HG03575 (cell line): ENCODE measurements around the gene MVD.

Source experiments
- ATAC-seq: cut with Tn5 transposase; IDR thresholded peaks from one replicate; pipeline ENCODE4 v1.9.1; 2021; ENCODE audit not compliant: unreplicated experiment, insufficient number of reproducible peaks, low FRiP score; ENCODE audit errors: extremely low read depth

Gene MVD

DNA sequence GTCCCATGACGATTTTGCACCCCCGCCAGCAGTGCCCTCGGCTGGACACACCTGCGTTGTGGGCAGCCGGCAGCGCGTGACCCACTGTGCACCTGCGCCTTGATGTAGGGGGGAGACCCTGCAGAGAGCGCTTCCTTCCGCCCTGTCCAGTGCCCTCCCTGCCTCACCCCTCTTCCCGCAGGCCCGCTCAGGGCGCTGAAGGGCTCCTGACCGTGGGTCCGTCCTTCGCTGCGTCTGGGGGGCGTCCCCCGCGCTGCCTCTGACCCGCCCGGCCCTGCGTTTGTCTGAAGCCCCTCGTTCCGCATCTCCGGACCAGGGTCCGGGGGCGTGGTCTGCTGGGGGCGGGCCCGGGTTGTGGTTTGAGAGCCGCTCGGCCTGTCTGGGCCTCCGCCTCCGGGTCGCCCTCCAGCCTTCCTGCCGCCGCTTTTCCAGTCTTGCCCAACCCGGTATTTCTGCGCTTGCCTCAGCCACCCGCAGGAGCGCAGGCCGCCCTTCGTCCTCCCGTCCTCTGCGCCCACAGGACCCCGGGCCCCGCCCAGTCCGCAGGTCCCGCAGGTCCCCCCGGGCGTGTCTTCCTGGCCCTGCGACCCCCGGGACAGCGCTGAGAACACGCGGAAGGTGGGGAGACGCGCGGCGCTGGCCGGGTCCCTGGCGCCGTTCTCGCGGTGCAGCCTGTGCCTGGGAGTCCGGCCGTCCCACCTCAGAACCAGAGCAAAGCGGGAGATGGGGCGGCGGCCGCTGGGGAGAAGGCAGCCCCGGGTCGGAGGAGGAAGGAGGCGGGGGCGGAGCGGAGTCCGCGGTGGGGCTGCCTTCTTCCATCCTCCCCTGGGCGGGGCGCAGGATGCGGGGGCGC is 28.5 kb downstream of the MVD start:
- ATAC-seq = no peak

DNA sequence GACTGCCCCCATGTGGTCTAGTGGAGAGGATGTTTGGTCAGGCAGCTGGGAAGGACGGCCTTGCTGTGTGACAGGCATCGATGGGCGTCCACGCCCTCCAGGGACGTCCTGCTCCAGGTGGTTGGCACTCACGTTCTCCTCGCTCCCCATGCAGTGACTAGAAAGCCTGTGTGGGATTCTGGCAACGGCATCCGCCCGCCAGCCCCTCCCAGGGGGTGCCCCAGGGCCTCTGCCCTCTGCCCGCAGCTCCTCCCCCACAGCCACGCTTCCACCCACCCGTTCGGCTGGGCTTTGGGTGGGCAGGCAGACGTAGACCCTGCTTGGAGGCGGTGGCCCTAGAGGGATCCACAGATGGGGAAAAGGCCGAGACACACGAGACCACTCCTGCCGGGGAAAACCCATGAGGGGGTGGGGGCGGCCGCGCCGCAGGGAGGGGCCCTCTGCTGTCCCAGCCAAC is 29.2 kb downstream of the MVD start:
- ATAC-seq = no peak

DNA sequence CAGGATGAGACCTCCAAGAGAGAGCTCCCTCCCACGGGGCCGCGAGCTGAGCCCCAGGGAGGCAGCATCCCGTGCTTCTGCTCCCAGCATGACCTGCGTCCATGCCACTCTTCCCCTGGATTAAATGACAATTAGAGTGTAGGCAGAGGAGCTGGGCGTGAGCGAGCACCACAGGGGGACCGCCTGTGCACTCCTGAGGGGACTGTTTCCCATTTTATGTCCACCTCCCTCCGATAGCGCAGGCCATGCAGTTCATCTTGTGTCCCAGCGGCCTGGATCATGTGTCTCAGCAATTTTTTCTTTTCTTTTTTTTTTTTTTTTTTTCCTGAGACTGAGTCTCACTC is 30.3 kb downstream of the MVD start:
- ATAC-seq = no peak

DNA sequence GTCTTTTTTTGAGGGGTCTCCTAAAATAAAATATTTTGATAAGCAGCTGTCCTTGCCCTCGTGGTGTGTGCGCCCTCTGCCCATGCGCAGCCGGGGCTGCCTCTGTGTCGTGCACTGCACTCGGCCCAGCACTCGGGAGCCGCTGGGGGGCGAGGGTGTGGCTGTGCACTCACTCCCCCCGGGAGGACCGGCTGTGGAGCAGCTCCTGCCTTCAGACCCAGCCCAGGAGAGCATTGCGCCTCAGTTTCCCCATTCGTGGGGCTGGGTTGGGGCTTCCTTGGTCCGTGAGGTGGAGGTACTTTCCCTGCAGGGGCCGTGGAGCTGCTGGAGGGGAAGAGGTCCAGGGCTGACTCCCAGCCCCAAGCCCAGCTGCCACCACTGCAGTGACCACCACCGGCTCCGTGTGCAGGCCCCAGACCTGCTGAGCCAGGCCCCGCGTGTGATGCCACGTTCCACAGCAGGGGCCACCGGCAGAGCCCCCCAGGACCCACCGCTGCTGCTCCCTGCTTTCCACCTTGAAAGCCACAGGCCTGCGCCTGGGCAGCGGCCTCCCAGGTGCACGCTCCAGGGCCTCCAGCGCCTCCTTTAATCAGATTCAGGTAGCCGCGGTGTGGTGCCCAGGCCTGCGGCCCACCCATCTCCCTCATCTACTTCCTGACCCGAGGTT is 30.8 kb downstream of the MVD start:
- no peak for ATAC-seq

DNA sequence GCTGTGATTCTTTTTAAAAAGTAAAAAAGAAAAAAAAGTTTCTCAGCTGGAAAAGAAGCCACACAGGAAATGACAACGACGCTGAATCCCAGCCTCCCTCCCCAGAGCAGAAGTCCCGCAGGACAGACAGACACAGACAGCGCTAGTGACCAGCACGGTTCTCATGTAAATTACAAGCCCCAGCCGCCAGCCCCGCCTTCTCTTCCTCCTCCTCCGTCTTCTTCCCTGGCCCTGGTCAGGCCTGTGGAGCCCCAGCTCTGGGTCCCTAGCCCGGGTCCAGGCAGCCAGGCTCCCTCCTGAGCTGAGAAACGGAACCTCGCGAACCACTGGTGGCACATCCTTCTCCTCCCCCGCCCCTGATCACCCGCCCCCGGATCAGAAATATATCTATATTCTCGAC is 31.5 kb downstream of the MVD start:
- ATAC-seq = no peak

DNA sequence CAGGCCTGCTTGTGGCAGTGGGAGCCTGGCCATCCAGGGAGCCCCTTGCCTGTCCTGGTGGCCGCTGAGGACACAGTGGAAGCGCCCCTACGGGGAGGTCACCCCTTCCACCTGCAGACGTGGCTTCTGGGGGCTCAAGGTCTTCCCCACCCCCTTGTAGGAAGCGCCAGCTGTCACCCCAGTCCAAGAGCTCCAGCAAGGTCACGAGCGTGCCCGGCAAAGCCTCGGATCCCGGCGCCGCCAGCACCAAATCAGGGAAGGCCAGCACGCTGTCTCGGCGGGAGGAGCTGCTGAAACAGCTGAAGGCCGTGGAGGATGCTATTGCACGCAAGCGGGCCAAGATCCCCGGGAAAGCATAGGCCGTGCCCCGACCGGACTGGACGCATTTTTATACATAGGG is 31.9 kb downstream of the MVD start:
- no peak for ATAC-seq

DNA sequence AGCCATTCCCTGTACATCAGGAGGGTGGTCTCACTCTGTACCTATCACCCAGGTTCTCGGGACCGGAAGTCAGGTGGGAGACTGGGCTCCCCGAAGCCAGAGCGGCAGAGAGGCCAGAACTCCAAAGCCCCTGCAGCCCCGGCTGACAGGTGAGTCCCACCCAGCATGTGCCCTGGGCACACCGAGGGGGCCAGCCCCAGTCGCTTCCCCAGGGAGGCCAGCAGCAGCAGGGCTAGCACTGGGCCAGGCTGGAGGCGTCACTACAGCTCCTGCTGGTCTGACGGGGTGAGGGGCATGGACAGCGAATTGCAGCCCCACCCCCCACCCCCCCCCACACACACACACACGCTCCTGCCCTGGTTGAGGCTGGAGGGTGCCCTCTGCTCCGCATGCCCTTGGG is 32.5 kb downstream of the MVD start:
- no peak for ATAC-seq

DNA sequence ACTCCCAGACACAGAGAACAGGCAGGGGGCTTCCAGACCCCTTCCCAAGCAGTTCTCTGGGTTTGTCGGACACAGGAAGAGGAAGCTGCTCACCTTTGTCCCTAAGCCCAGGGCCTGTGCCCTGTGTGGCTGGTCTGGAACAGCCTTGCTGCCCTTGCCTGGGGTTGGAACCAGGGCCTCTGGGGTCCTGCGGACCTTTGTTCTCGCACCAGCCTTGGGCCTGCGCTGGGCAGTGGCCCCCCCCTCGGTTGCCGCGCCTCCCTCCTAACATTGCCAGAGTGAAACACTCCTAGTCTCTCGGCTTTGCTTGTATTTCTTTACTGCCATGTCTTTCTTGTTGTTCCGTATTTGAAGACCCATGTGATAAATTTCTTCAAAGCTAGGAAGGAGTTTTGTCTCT is 33.1 kb downstream of the MVD start:
- no peak for ATAC-seq

DNA sequence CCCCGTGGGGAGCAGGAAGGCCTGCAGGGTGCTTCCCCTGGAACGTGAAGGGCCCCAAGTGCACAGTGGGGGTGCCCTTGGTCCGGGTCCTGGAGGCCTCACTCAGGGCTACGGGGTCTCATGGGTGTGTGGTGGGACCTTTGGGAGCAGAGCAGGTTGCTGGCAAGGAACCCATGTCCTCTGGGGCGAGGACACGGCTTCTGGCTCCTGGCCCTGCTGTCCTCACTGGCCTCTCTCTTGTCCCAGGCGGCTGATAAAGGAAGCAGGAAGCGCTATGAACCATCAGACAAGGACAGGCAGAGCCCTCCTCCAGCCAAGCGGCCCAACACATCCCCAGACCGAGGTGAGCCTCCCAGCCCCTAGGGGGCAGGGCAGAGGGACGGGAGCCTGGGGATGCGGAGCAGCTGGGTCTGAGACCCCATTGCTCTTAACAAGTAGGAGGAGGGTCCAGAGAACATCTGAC is 34.3 kb downstream of the MVD start:
- ATAC-seq = no peak

DNA sequence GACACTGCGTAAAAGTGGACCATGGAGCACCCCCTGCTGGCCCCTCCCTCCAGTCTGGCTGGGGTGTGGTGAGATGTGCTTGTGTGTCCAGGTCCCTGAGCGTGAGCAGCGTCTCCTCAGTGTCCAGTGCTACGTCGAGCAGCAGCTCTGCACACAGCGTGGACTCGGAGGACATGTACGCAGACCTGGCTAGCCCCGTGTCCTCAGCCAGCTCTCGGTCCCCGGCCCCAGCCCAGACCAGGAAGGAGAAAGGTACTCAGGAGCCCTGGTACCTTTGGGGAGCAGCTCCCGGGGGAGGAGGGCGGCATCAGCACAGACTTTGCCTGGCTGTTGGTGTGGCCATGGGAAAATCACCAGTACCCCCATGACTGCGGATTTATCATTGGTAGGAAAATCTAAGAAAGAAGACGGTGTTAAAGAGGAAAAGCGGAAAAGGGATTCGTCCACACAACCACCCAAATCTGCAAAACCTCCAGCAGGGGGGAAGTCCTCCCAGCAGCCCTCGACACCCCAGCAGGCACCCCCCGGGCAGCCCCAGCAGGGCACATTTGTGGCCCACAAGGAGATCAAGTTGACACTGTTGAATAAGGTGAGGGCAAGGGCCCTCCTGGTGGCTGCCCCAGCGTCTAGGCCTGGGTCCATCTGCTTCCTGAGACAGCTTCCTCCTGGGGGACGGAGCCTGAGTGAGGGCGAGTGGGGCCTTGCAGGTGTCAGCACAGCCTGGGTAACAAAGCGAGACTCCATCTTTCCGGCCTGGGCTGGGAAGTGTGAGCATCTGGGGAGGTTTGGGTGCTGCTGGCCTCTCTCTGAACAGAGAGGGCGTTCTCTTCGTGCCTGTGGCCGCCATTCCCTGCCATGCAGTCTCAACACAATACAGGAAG is 35.1 kb downstream of the MVD start:
- no peak for ATAC-seq

DNA sequence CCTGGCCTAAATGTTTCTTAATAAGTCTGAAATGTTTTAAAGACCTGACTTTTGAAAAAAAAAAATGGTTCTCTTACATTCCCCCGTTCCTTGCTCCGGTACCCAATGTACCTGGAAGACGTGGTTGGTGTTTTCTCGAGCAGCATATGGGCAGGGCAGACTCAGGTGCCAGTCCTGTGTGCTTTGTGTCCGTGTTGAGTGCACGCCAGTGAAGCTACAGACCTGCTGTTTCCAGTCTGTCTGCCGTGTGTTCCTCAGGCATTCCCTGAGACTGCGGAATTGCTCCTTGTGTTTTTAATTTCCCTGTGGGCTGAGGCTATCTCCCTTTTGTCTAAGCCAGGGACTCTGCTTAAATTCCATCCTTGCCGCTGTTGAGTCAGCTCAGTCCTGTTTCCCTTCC is 36.2 kb downstream of the MVD start:
- ATAC-seq = no peak

DNA sequence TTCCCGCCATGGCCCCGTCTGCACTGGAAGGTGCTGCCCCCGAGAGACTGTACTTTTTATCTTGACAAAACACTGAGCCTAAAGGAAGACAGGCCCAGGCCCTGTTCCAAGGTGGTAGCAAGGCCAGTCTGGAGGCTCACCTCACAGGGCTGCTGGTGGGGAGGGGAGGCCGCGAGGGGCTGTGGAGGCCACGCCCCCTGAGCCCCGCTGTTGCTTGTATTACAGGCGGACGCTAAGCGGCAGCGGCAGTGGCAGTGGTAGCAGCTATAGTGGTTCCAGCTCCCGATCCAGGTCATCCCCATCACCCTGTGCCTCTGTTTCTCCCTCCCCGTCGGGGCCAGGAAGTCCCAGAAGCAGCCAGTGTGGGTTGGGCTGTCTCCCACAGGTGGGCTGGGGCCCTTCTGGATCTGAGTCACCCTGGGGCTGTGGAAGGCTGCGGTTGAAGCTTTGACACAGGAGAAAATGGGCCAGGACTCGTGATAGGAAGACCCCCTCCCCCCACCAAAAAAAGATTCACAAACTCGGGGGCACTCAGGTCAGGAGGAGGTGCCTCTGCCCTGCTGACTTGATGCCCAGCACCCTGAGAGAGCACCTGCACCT is 37.8 kb downstream of the MVD start:
- ATAC-seq = no peak

DNA sequence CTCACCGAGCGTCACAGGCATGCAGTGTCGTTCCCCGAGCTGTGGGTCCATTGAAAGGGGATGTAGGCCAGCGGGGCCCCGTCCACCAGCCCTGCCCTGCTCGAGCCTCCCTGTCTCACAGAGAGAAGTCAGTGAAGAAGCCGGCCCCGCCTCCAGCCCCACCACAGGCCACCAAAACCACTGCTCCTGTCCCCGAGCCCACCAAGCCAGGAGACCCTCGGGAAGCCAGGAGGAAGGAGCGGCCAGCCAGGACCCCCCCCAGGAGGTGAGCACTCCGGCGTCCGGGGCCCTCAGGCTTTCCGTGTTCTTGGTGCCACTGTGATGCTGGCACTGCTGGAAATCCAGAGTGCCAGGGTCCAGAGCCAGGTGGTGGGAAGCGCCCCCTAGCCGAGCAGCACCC is 38.4 kb downstream of the MVD start:
- ATAC-seq = no peak

DNA sequence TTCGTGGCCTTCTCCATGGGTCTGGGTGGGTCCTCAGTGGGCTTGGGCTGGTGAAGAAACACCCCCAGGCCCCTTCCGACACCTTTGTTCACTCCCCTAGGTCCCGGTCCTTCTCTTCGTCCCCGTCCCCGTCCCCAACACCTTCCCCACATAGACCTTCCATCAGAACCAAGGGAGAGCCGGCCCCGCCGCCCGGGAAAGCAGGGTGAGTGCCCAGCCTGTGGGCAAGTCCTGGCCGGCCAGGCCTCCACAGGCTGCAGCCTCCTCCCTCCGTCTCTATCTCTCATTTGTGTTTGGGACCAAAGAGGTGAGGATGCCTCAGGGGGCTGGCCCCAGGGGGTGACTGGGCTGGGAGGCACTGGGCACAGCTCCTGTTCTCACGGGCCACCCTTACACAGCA is 39.0 kb downstream of the MVD start:
- no peak for ATAC-seq

DNA sequence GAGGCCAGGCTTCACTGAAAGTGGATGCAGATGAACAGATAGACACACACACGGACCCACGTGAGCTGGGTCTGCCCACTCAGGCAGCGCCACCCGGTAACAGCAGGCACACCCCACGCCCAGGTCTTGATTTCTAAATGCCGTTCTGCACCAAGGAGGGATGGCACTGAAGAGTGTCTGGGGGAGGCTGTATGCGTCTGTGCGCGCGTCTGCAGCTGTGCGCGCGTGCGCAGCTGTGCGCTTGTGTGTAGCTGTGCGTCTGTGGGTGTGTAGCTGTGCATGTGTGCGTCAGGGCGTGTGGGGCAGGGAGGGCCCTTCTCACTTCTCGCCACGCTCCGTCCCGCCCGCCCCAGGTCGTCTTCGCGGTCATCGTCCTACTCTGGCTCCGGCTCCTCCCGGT is 40.0 kb downstream of the MVD start:
- no peak for ATAC-seq

DNA sequence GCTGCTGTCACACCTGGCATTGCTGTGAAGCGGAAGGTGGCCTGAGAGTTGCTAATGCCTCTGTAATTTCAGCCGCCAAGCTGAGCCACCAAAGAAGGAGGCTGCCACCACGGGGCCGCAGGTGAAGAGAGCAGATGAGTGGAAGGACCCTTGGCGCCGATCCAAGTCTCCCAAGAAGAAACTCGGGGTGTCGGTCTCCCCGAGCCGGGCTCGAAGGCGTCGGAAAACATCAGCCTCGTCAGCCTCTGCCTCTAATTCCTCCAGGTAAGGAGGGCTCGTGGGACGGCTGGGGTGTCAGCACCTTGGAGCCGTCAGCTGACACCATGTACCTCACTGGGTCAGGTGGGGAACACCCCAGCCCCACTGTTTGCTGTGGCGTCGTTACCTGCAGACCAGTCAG is 40.8 kb downstream of the MVD start:
- no peak for ATAC-seq

DNA sequence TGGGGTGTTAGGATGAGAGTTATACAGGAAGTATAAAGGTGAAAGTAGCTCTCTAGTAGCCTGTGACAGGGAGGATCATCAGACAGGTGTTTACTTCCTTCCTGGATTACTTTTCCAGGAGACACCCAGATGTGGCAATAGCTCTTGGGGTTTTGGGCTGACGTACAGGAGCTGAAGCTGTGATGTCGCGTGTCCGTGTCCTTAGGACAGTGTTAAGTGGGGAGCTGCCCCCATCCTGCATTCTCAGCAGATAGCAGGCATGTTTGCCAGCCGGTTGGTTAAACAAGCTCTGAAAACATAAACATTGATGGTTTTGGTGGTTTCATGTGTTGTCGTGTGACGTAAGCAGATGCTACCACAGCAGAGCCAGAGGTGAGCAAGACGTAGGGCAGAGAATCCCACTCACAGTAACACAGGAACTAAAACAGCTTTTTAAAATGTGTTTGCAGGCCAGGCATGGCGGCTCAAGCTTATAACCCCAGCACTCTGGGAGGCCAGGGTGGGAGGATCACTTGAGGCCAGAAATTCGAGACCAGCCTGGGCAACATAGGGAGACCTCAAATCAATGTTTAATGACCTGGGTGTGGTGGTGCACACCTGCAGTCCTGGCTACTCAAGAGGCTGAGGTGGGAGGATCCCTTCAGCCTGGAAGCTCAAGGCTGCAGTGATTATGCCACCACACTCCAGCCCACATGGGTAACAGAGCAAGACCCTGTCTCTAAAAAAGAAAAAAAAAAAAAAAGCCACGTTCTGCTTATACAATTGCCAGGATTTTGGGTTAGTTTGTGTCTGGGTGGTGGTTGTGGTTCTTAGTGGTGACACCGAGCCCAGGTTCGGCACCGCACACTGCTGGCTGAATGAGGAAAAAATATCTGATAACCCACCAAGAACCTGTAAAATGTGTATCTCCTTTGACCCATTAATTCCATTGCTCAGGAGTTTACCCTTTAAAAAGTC is 42.8 kb downstream of the MVD start:
- ATAC-seq = no peak

DNA sequence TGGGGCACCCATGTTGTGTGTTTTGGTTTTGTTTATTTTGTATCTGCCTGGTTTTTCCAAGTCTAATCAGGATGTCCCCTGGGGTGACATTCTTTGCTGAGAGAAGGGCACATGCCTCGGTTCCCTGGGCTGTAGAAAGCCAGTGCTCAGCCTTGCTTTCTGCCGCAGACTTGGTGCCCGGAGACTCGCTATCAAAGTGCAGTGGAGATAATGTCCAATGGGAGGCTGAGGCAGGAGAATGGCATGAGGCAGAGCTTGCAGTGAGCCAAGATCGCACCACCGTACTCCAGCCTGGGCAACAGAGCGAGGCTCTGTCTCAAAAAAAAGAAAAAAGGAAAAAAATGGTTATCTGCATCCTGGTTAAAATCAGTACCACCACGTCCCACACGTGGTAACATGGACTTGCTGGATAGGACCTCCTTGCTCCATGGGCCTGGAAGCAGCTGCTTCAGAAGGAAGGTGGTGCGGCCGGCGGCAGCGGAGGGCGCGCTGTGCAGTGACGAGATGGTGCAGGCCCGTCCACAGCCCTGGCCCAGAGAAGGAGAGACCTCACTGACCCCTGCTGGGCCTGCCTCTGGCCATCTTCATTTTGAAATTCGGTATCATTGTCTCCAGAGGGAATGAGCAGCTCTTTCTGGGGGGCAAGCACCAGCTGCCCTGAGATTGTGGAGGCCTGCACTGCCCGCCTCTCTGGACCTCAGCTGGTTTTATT is 43.8 kb downstream of the MVD start:
- no peak for ATAC-seq
